K562 (cell line): Measurements from ENCODE around the gene HADH. TPM values are rescaled to one million over a fixed set of nuclear protein-coding genes. Genes with fewer than 3 reads are reported as not detected.

Source experiments
- ATAC-seq: fragments of 200-7000 bp; cut with Tn5 transposase; 3 replicates; pipeline ENCODE4 v1.9.1; 2020; ENCODE audit warnings: moderate library complexity
- BruUV-seq: library from RNA; stranded (reverse); fragments of 400-500 nt; replicated peaks from 2 replicates; lab custom pipeline; 2021; lab: Mats Ljungman, UMichigan
- CTCF ChIA-PET: fragments of 300-600 bp; formaldehyde crosslinking; extraction: SDS; loops from one replicate; lab custom pipeline; 2021; ENCODE audit warnings: low intra/inter-chr PET ratio; lab: Yijun Ruan, JAX
- POLR2A ChIA-PET: fragments of 300-600, 350-650 bp; sonication (Branson Sonifier 250); formaldehyde crosslinking; extraction: SDS; loops from one replicate; lab custom pipeline; 2021; ENCODE audit warnings: antibody characterized with exemption, inconsistent platforms; lab: Yijun Ruan, JAX
- DNase-seq, 4 experiments: peaks; one replicate each; pipeline versions ENCODE4 v3.0.0 to v3.0.0-alpha.2; 2011 to 2018; ENCODE audit warnings: low spot score in 3 of 4, mixed read lengths in 3 of 4; ENCODE audit errors: extremely low read depth in 1 of 4
- FAIRE-seq: peaks from 2 replicates; lab custom pipeline; 2011; peaks lifted over from hg19 to GRCh38; lab: Jason Lieb, UNC
- H2AFZ ChIP-seq: 2 replicates; pipeline ENCODE4 v1.6.0; 2011; ENCODE audit warnings: low read depth, low read length, control low read depth, inconsistent platforms
- H3K27ac ChIP-seq: fragments of 200-600 bp; 3 replicates; pipeline ENCODE4 v1.8.0; 2011; ENCODE audit warnings: low read depth, mild to moderate bottlenecking, control low read depth, inconsistent platforms, low read length, moderate library complexity, mixed read lengths; ENCODE audit errors: extremely low read depth
- H3K27me3 ChIP-seq, 2 experiments: fragments of 300-600 bp in 1 of 2; 2 replicates in 1 of 2; 3 replicates in 1 of 2; pipeline versions ENCODE4 v1.6.0 to v1.8.0; 2011; ENCODE audit warnings: inconsistent platforms in 2 of 2, low read length in 2 of 2, mild to moderate bottlenecking in 1 of 2, mixed read lengths in 1 of 2, moderate library complexity in 1 of 2; ENCODE audit not compliant: control insufficient read depth in 2 of 2, insufficient read depth in 2 of 2
- H3K36me3 ChIP-seq: fragments of 300-600 bp; 3 replicates; pipeline ENCODE4 v1.8.0; 2011; ENCODE audit warnings: mild to moderate bottlenecking, low read length, inconsistent platforms; ENCODE audit not compliant: control insufficient read depth, insufficient read depth
- H3K4me1 ChIP-seq, 2 experiments: fragments of 200-600 bp in 1 of 2; replicated peaks in 1 of 2; 2 replicates in 1 of 2; 3 replicates in 1 of 2; pipeline versions ENCODE4 v1.5.1 to v1.8.0; 2011; ENCODE audit warnings: inconsistent platforms in 2 of 2, low read length in 2 of 2, mild to moderate bottlenecking in 1 of 2, mixed read lengths in 1 of 2, moderate library complexity in 1 of 2; ENCODE audit not compliant: control insufficient read depth in 2 of 2, insufficient read depth in 2 of 2
- H3K4me2 ChIP-seq: 2 replicates; pipeline ENCODE4 v1.6.1; 2011; ENCODE audit warnings: low read length, control low read depth, inconsistent platforms, mixed read lengths; ENCODE audit not compliant: insufficient read depth
- H3K4me3 ChIP-seq: fragments of 200-600 bp; sonication (generic), shearing (Covaris generic); 2 replicates; pipeline ENCODE4 v1.5.1; 2016; ENCODE audit warnings: control low read depth, inconsistent platforms
- H3K79me2 ChIP-seq: fragments of 200-600 bp; 3 replicates; pipeline ENCODE4 v1.8.0; 2011; ENCODE audit warnings: low read length, inconsistent platforms; ENCODE audit not compliant: control insufficient read depth, insufficient read depth
- H3K9ac ChIP-seq, 2 experiments: 2 replicates each; pipeline versions ENCODE4 v1.6.0 to v1.6.1; 2011; ENCODE audit warnings: low read depth in 2 of 2, low read length in 2 of 2, control low read depth in 1 of 2, inconsistent platforms in 1 of 2, mild to moderate bottlenecking in 1 of 2, mixed read lengths in 1 of 2; ENCODE audit not compliant: insufficient read depth in 1 of 2
- H3K9me1 ChIP-seq: one replicate; pipeline ENCODE4 v1.6.0; 2011; ENCODE audit warnings: inconsistent platforms, mild to moderate bottlenecking, low read length, moderate library complexity; ENCODE audit not compliant: control insufficient read depth, insufficient read depth
- H3K9me3 ChIP-seq: replicated peaks from 2 replicates; pipeline ENCODE4 v1.5.1; 2011; ENCODE audit warnings: low read depth, low read length, inconsistent platforms; ENCODE audit not compliant: control insufficient read depth, insufficient read depth
- H4K20me1 ChIP-seq: replicated peaks from 2 replicates; pipeline ENCODE4 v1.6.1; 2011; ENCODE audit warnings: low read length, inconsistent platforms, mixed read lengths; ENCODE audit not compliant: control insufficient read depth, insufficient read depth
- BRD4 ChIP-seq: fragments of 200-600 bp; sonication (generic); IDR thresholded peaks from 2 replicates; pipeline ENCODE4 v1.6.1; 2017; ENCODE audit warnings: inconsistent platforms
- CBFA2T2 ChIP-seq: fragments of 450-650 bp; conservative IDR thresholded peaks from 2 replicates; pipeline ENCODE4 v1.6.1; 2017; ENCODE audit warnings: mild to moderate bottlenecking
- FOXJ2 ChIP-seq: fragments of 200-800 bp; sonication (Bioruptor generic); IDR thresholded peaks from 2 replicates; pipeline ENCODE4 v1.6.1; 2016; ENCODE audit warnings: missing genetic modification characterization, missing compliant biosample characterization
- KLF6 ChIP-seq: fragments of 250-450 bp; sonication (Bioruptor Pico); IDR thresholded peaks from 2 replicates; pipeline ENCODE4 v1.4.0; 2020; ENCODE audit warnings: mild to moderate bottlenecking, moderate library complexity, borderline replicate concordance
- MED1 ChIP-seq: sonication (generic); formaldehyde crosslinking; IDR thresholded peaks from 2 replicates; pipeline ENCODE4 v1.8.1; 2023; ENCODE audit warnings: missing genetic modification reagents, borderline replicate concordance
- SNAPC5 ChIP-seq: fragments of 250-450 bp; sonication (Bioruptor Pico); IDR thresholded peaks from 2 replicates; pipeline ENCODE4 v1.8.0; 2021; ENCODE audit warnings: moderate library complexity, mild to moderate bottlenecking, inconsistent platforms
- SREBF2 ChIP-seq: sonication (generic); formaldehyde crosslinking; IDR thresholded peaks from 2 replicates; pipeline ENCODE4 v1.4.0; 2020; ENCODE audit warnings: mild to moderate bottlenecking, missing genetic modification reagents
- XRCC4 ChIP-seq: IDR thresholded peaks from one replicate; pipeline ENCODE4 v1.6.1; 2011; ENCODE audit not compliant: insufficient read depth, insufficient read length; ENCODE audit errors: extremely low read depth
- ZNF146 ChIP-seq: IDR thresholded peaks from one replicate; pipeline ENCODE4 v1.6.1; 2018; ENCODE audit warnings: missing compliant biosample characterization; ENCODE audit not compliant: unreplicated experiment
- ZNF239 ChIP-seq: fragments of 250-450 bp; sonication (Bioruptor Pico); IDR thresholded peaks from 2 replicates; pipeline ENCODE4 v1.4.0; 2020; ENCODE audit warnings: mild to moderate bottlenecking
- ZNF584 ChIP-seq: fragments of 200-800 bp; sonication (Bioruptor generic); IDR thresholded peaks from 2 replicates; pipeline ENCODE4 v1.6.1; 2016; ENCODE audit warnings: low read depth, mild to moderate bottlenecking, missing genetic modification characterization, missing compliant biosample characterization
- WGBS: fragments of 100-300 bp; shearing (Covaris generic); methylation state at CpG from one replicate; pipeline ENCODE4 v1.1.6; 2016; ENCODE audit warnings: low coverage, mixed read lengths; ENCODE audit not compliant: insufficient coverage; ENCODE audit errors: missing lambda C conversion rate; 5-methylcytosine and 5-hydroxymethylcytosine counted together
- in situ Hi-C: fragments of 300-500 bp; cut with MboI; formaldehyde crosslinking; loops from 4 replicates; pipeline ENCODE4 v1.15.0; 2018; ENCODE audit warnings: inconsistent platforms, mixed read lengths
- intact Hi-C: fragments of 100-400 bp; cut with micrococcal nuclease; formaldehyde crosslinking; loops from 2 replicates; pipeline ENCODE4 v1.14.2; 2022
- polyA plus RNA-seq, 8 experiments: library from polyadenylated mRNA; depleted of rRNA in 4 of 8; stranded (reverse) in 5 of 8; unstranded in 3 of 8; fragments of >200 nt; fragmentation: Nextera tagmentation in 2 of 8; fragmentation: Illumina TruSeq in 1 of 8; extraction: Ambion mirVana in 2 of 8; extraction: Trizol in 1 of 8; gene quantifications; 2 replicates each; pipeline versions ENCODE4 v1.2.1 to v1.2.3, GENCODE V29; 2011 to 2014; ENCODE audit warnings: inconsistent platforms in 1 of 8, missing spikeins in 1 of 8
- total RNA-seq, 7 experiments: library from RNA; depleted of rRNA in 6 of 7; stranded (reverse); fragments of >200 nt in 6 of 7; fragmentation: Illumina TruSeq in 2 of 7; extraction: Trizol in 2 of 7; gene quantifications; 2 replicates each; pipeline versions ENCODE4 v1.2.1 to v1.2.3, GENCODE V29; 2011 to 2021; ENCODE audit warnings: low replicate concordance in 1 of 7
- TF ChIP-seq, protein P1 (sequence below): fragments of 450-650 bp; IDR thresholded peaks from 2 replicates; pipeline ENCODE4 v1.6.1; 2017; ENCODE audit warnings: mild to moderate bottlenecking, moderate library complexity
- TF ChIP-seq, protein P2 (sequence below): sonication (generic); formaldehyde crosslinking; IDR thresholded peaks from 2 replicates; pipeline ENCODE4 v1.9.0; 2022; ENCODE audit warnings: mild to moderate bottlenecking, missing genetic modification reagents

The HADH gene
- total and polyA plus RNA-seq, 9 of the 15 experiments (the other 6 are each of a cell fraction or from before 2014, with no cell fraction given): 9.4 to 73.3 (median 32.8) TPM

- TF ChIP-seq, protein P1, sequence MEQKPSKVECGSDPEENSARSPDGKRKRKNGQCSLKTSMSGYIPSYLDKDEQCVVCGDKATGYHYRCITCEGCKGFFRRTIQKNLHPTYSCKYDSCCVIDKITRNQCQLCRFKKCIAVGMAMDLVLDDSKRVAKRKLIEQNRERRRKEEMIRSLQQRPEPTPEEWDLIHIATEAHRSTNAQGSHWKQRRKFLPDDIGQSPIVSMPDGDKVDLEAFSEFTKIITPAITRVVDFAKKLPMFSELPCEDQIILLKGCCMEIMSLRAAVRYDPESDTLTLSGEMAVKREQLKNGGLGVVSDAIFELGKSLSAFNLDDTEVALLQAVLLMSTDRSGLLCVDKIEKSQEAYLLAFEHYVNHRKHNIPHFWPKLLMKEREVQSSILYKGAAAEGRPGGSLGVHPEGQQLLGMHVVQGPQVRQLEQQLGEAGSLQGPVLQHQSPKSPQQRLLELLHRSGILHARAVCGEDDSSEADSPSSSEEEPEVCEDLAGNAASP: no peak
- TF ChIP-seq KLF6 (CRISPR knock-in tag) (no peak), BRD4 (no peak), SREBF2 (no peak), FOXJ2 (no peak), XRCC4 (no peak), SNAPC5 (CRISPR knock-in tag) (no peak), MED1 (CRISPR knock-in tag) (no peak), ZNF584 (CRISPR knock-in tag) (no peak), ZNF146 (CRISPR knock-in tag) (no peak), ZNF239 (no peak), CBFA2T2 (no peak)
- TF ChIP-seq, protein P2, sequence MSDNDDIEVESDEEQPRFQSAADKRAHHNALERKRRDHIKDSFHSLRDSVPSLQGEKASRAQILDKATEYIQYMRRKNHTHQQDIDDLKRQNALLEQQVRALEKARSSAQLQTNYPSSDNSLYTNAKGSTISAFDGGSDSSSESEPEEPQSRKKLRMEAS (CRISPR knock-in tag): no peak
- Histone ChIP-seq H2AFZ (no peak overlapping the region), H3K79me2 (no peaks in the 10 kb centered on the region), H3K9ac (no peak overlapping the region), H3K27ac (no peak overlapping the region), H3K36me3 (peaks cover 15% of the 10 kb centered on the region; the same call in 2 of the 3 replicates), H3K9me1 (no peaks in the 10 kb centered on the region), H4K20me1 (no peaks in the 10 kb centered on the region), H3K4me1 (no peaks in the 10 kb centered on the region), H3K4me3 (no peak overlapping the region), H3K27me3 (no peaks in the 10 kb centered on the region), H3K4me2 (no peak overlapping the region), H3K9me3 (no peaks in the 10 kb centered on the region)
- in situ Hi-C loops: no loop called here
- ATAC-seq: peak; percentile 42; the same call in 1 of the 3 replicates
- ChIA-PET POLR2A (interaction anchor here (1.5 kb wide), 1 partner anchor 9 kb away, joined by 3 read pairs; no protein-coding TSS in a partner anchor), CTCF (no interaction called here)
- intact Hi-C loops: loop anchor here (10.0 kb wide), 1 partner anchor 1369 kb away; no protein-coding TSS in a partner anchor
- WGBS: 81% methylated on average over 5 of the region's 7 CpGs
- FAIRE-seq: no peak
- BruUV-seq: no TSS peak
- DNase-seq: no peak
Observed at GRCh38 chr4:108036213-108036612, 46.5 kb downstream of the HADH start.
